ENCODE results near the gene LTF.
"Not testable (repeated sequence)": the region's sequence is repeated elsewhere in the genome, so short reads cannot be mapped to it uniquely, and the experiment has no call there.

GRCh38 chr3:46391526-46391925 is 73.2 kb downstream of the LTF start:
- TF ChIP-seq CTCF (conservative IDR thresholded peaks at IDR 0.05); EZH2 (IDR thresholded peaks at IDR 0.05; ENCODE audit: low read depth): not testable (repeated sequence)
